G401 (cell line): ENCODE data around the gene BAD. TPM values are rescaled to one million over a fixed set of nuclear protein-coding genes. Genes with fewer than 3 reads are reported as not detected.
"Not testable (repeated sequence)": the region's sequence is repeated elsewhere in the genome, so short reads cannot be mapped to it uniquely, and the experiment has no call there.

Experiments
- DNase-seq: peaks from one replicate; pipeline ENCODE4 v3.0.0-alpha.2; 2015; ENCODE audit warnings: low spot score
- in situ Hi-C: cut with HindIII; loops from 2 replicates; pipeline ENCODE4 v1.10.0; 2016; ENCODE audit warnings: low sequenced_read_pairs, mixed read lengths
- total RNA-seq: library from RNA; depleted of rRNA; stranded (reverse); fragments of >200 nt; shearing (Covaris generic); gene quantifications from 2 replicates; pipeline ENCODE4 v1.2.3, GENCODE V29; 2014

The BAD gene
- total RNA-seq, 1 experiment from 2014 or later: 146 TPM

DNA sequence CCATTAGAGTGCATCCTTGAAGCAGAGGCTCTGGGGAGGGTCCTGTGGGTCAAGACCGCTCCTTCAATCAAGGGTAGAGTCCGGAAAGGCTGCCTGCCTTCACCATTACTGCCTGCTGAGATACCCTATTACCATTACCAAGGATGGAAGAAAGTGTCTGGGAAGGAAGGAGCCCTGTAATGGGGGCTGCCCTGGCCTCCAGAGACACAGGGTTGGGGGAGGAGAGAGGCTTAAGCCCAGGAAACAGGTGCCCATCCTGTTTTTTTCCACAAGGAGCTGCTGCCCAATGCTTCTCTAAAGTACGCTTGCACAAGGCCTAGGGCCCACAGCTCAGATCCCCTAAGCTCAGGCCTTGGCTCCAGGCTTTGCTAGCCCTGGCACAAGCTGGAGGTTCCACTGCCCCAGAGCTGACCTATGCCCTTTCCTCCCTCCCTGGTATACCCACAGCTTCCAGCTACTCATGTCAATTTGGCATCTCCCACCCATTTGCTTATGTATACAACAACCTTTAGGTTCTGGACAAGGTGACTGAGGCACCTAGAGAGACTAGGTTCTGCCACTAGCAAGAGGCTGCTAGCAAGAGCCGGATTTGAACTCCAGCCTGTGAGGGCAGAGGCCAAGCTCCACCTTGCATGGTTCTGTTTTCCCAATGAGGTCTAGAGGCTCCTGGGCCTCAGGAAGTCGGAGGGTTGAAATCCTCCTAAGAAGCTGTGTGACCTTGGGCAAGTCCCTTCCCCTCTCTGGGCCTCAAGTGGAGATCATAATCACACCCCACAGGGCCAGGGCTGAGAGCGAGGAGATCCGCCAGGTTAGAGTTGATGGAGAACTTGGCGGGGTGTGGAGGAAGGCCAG lies 34.7 kb downstream of the BAD start:
- DNase-seq: no peak
- in situ Hi-C loops: no loop called here

DNA sequence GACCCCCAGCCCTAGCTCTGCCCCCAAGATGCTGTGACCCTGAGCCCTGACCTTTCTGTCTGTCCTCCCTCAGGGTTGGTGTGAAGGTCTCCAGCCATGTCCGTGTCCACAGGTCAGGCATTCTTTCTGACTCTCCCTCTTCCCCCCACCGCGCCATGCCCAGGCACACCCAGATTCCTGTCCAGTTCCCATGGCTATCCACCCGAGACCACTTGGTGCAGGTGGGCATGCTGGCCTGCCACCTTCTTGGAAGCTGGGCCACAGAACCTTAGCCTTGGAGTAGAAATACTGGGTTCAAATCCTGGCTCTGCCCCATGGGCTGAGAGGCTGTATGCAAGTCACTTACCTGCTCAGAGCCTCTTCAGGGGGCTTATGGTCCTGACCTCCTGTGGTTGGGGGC lies 35.4 kb downstream of the BAD start:
- in situ Hi-C loops: no loop called here
- no peak for DNase-seq

DNA sequence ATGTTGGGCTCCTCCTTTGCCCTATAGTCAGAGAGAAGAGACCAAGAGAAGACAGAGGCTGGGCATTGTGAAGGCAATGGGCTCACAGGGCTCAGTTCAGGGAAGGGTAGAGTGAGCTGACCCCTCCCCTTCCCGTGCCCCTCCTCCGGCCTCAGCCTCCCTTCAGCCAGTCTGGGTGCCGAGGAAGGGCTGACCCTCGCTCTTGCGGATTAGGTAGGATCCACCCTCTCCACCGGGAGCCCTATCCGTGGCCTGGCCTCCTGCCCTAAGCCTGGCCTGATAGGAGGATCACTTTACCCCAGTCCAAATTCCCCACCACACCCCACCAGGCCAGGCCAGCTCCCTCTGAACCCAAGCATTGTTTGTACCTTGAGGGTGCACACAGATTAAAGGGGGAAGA lies 35.9 kb downstream of the BAD start:
- in situ Hi-C loops: no loop called here
- DNase-seq: no peak

DNA sequence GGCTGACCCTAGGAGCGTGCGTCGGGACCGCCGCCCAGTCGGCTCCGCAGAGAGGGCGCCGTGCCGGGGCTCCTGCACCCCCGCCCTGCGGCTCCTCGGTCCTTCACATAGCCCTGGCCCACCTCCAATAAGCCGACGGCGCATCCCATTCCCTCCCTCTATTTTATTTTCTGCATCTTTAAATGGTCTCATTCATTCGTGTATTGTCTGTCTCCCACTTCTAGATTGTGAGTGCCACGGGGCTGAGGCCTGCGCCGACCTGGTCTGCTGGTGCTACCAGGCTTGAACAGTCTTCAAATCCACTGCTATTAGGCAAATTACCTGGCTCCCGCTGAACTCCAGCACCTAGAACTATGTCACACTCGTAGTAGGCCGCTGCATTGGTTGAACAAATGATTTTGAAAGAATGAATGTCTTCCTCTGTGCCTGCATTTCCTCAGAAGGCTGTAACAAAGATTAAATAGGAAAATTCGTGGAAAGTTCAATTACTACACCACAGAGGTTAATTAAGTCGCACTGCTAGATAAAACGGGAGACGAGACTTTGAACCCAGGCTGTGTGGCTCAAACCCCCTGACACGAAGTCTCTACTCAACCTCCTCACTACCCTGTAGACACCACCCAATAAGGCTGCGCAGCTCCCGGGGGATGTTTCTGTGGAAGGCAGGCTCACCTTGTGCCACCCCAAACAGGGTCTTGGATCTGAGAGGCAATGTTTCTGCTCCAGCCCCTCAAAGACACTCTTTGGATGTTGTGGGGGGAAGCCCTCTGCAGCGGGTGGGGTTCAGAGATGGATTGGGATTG lies 36.5 kb downstream of the BAD start:
- in situ Hi-C loops: no loop called here
- DNase-seq: no peak

DNA sequence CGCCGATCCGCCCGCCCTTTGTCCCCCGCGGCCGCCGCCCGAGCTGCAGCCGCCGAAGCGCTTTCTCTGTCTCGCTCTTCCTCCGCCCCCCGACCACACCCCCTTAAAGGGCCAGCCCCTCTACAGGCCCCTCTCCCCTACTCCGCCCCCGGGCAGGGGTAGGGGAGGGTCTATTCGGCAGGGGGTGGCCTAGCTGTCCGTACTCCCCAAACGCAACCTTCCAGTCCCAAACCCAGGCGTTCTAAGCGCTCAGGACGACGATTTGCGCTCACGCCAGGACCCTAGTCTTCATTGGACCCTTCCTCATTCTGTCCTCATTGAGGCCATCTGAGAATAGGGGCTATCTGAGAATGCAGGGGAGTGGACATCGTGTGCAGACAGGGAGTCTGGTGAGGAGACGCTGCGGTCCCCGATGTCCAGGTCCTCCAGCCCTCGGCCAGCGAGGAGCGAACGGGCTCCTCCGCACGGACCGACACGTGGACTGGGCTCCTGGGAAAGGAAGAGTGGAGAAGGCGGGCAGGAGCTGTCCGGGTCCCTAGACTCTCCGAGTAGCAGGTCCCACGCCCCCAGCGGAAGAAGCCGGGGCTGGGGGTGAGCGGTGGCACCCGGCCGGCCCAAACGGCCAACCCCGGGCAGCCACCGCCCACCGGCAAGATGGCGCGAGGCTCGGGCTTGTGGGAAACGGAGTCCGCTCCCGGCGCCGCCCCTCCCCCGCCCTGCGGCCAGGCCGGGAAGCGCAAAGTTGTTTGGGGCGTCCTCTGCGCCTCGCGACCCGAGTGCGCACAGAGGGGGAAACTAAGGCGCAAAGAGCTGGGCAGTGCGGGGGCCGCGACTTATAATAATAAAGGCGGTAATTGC lies 37.4 kb downstream of the BAD start, which contains the start of gene PPP1R14B:
Gene PPP1R14B (minus strand): TSS at position 73 of the 858 bp plus-strand sequence. CDS start 270 bp downstream, outside the sequence.
- DNase-seq: peak; percentile 79

DNA sequence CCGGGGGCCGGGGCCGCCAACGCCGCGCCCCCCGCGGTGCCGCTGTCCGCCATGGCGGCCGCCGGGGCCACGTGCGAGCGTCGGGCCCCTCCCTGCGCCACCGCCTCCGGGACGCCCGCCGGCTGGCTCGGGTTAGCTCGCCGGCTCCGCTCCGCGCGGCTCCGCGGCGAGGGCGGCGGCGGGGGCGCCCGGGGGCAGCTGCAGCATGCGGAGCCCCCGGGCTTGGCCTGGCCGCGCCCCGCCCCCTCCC lies 37.9 kb downstream of the BAD start:
- DNase-seq, in situ Hi-C loops: not testable (repeated sequence)

More for the DNA sequence above, 37.4 kb downstream of the BAD start, which contains the start of gene PPP1R14B:
- in situ Hi-C loops: no loop called here

DNA sequence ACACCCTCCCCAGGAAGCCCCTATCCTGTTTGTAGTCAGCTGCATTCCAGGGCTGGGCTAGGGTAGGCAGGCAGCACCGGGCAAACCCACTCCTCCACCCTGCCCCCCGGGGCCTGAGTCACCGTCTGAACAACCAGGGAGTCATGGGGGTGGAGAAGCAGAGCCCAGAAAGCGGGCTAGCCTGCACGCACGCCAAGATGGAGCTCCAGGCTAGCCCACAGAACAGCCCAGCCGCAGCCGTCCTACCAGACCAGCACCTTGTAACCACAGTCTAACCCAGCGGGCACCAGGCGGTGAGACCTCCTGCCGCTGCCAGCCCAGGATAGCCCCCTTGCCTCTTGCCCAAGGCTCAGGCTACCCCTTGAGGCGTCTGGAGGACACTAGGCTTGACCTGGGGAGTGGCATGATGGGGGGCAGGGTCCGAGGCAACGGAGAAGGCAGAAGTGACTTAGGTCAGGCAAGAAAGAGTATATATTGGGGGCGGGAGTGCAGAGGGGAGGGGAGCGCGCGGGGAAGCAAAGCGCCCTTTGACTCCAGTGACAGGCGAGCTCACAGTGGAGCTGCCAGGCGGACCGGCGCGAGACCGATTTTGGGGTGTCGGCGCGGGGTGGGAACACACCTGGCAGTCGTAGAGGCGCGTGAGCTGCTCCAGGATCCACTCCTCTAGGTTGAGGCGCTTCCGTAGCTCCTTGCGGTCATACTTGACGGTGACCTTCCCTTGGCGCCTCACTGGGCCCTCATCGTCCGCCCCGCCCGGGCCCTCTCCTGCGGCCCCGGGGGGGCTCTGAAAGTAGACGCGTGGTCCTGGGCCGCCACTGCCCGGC lies 38.5 kb downstream of the BAD start:
- no peak for DNase-seq
- in situ Hi-C loops: no loop called here

DNA sequence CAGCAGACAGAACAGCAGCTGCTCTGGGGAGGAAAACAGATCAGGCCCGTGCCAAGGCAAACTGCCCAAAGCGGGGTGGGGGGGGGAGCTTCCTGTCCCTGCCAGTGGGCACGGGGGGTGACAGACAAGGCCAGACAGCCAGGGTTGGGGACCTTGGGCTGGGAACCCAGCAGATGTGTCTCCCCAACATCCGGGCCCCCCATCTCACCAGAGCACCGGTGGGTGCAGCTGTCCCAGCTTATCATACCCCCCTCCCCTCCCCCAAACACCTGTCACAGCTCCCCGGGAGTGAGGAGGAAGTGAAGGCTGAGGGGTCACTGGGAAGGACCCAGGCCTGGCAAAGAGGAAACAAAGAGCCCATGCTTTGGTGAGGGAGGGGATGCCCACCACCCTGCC lies 39.1 kb downstream of the BAD start:
- DNase-seq: no peak
- in situ Hi-C loops: no loop called here

DNA sequence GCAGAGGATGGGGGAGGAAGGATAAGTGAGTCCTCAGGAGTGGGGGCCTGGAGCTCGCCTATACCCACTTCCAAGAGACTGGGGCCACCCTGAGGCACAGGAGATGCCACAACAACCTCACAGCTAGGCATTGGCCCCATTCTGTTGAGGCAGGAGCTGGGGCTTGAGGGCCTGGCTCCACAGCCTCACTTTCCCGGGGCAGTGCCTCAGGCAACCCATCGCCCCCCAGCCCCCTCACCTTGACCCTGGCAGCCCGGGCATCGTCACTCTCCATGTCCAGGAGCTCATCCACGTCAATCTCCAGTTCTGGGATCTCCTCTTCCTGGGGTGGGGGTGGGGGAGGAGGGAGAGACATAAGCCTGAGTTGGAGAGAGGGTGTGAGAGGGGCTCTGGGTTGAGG lies 39.5 kb downstream of the BAD start:
- in situ Hi-C loops: no loop called here
- DNase-seq: no peak

DNA sequence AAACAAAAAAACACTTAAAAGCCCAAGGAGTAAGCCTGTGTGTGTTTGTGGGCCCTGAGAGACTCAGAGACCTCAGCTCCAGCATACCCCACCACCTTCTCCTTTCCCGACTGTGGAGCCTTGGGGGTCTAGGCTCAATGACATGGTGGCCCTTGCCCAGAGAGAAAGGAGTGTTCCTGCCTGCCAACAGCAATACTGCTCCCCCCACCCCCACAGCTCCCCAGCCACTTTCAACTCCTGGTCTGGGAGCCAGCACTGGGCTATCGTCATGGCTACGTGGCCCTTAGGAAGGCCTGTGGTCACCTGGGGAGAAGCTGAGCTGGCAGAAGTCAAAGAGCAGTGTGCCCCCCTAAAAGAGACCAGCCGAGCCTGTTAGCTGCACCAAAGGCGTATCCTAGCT lies 40.4 kb downstream of the BAD start:
- DNase-seq: no peak
- in situ Hi-C loops: no loop called here

DNA sequence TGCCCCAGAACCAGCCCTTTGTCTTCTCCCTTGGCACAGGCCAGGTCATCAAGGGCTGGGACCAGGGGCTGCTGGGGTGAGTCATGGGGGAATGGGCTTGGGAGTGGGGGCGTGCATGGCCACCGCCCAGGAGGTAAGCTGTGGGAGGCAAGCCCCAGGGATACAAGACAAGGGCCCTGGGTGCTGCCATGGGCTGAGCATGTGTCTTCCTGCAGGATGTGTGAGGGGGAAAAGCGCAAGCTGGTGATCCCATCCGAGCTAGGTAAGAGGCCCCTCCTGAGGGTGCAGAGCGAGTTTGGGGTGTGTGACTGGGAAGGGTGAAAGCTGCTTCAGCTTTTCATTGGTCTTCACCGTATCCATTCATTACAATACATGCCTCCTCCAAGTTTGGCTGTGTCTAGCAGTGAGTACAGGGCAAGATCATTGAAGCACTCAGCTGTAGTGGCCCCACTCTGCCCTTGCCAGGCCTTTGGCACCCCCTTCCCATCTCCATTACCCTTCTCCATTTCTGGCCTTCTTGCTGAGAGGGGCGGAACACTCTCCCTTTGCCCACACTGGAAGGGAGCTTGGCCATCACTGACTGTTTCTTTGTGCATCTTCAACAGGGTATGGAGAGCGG lies 41.1 kb downstream of the BAD start:
- DNase-seq: no peak
- in situ Hi-C loops: no loop called here

DNA sequence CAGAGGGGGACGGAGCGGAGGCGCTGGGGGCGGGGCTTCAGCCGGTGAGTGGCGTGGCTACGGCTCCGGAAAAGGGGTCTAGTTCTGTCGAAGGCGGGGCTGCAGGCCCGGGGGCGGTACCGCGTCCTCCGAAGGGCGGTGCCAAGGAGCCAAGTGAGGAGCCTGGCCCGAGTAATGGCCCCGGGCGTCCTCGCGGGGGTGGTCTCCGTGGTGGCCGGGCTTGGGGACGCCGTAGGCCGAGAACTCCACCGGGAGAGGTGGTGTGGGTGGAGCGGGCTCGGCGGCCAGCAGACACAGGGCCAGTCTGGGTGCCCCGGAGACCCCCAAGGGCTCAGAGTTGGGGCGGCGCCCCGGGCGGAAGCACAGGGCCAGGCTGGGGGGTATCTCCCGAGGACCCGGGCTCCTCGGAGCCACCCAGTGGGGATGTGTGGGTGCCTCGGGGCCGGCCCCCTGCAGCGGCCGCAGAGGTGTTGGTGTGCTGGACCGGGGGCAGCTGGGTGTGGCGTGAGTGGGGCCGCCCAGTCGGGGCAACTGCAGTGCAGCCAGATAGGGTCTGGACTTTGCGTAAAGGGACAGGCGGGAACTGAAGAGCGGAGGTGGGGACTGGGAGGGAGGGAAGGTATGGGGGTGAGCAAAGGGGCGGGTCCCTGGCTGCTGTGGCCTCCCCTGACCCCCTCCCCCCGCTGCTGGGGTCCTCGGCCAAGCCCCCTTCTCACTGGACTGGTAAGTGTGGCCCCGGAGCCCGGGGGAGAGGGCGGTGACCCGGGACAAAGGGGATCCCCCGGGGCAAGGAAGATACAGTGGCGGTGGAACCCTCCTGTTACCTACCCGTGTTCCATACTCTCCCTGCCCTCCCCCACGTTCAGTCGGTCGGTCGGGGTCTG lies 42.7 kb downstream of the BAD start:
- in situ Hi-C loops: no loop called here
- no peak for DNase-seq

DNA sequence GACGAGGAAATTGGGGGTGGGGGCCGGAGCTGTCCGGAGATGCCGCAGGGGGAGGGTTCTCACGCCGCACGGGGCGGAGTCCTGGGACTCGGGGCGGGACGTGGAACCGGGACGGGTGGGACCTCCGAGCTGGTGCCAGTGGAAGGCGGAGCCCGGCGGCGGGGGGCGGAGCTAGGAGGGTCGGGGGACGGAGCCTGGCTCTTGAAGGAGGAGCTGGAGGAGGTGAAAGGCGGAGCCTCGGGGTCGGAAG lies 43.3 kb downstream of the BAD start:
- peak; percentile 99 for DNase-seq
- in situ Hi-C loops: no loop called here

DNA sequence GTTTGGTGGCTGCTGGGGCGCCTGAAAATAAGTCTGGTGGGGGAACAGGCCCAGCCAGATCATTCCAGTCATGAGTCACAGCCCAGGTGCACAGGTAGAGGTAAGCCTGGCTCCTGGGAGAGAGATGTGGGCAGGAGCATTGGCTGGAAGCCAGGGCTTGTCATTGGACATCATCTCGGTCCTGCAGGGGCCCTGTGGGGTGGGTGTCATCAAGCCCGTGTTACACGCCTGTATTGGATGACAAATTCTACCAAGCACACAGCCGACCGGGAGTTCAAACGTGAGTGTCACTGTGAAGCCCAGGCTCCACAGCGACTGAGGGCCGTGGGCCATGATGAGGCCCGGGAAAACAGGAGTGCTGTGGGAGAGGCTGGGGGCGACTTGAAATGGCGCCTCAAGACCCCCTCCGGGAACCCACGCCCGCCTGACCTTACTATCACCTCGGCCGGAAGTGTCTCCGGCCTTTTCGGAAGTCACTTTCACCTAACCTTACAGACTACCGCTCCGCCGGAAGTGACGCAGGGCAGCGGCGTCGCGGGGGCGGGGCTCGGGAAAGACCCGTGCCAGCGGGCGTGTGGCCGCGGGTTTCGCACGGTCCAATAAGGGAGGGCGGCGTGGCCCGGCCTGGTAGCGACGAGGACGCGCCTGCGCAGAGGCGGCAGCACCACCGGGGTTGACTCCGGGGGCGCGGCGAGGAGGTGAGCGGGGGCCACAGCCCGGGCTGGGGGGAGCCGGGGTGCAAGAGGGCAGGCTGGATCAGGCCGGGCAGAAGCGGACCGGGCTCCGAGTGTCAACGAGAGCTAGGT lies 43.8 kb downstream of the BAD start, which contains the start of gene FKBP2:
Gene FKBP2 (plus strand): TSS at position 661 of the 806 bp plus-strand sequence. CDS start 1,293 bp downstream, outside the sequence.
- peak; percentile 97 for DNase-seq
- in situ Hi-C loops: no loop called here

DNA sequence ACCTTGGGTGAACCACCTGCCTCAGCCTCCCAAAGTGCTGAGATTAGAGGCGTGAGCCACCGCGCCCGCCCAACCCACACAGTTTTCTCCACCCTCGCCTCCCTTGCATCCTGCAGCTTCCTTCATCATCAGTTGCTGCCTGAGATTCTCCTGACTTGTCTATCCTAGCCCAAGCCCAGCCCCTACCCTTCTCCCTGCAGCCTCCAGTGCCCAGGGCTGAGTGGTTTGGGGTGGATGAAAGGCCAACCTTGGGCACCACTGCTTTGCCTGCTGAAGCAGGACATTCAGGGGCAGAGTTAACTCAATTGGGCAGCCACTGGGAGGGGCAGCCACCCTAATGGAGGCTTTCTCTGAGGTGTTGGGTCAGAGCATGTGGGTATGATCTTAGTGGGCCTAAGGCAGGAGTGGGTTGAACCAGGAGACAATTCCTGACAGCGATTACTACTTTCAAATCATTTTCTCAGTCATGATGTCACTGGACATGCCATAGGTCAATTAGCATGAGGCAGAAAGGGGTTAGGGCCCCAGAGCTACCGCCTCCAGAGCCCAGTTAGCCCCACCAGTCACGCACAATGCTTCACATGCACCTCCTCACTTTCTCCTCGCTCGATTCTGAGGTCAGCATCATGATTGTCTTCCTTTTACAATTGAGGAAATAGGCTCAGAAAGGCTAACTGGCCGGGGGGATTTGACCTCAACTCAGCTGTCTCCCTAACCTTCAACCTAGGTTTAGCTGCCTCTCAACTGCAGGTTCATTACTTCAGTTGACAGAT lies 44.6 kb downstream of the BAD start:
- in situ Hi-C loops: no loop called here
- no peak for DNase-seq

DNA sequence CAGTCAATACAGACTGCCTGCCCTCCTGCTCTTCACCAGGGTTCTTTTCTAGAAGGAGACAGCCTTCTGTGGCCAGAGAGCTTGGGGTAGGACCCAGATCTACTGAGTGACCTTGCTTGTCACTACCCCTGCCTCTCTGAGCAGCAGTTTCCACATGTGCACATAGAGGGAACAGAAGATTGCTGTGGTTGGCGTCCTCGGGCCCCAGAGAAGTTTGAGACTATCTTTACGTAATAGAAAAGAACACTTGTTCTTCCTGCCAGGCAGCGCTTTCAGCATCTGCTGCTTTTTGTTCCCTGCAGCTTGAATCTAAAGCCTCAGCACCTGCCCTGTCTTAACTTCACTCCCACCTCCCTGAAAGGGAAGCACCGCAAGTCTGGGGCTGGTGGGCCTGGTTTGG lies 45.5 kb downstream of the BAD start:
- DNase-seq: no peak
- in situ Hi-C loops: no loop called here
